ENCODE measurements around the gene DHPS. TPM values are rescaled to one million over a fixed set of nuclear protein-coding genes. Genes with fewer than 3 reads are reported as not detected.

The DHPS gene
- total and polyA plus RNA-seq, 2 donors (not counting 1 experiment from before 2014, with no cell fraction given) = 187 to 204 TPM

GRCh38 chr19:12676928-12677327 is 4.8 kb downstream of the DHPS start:
- POLR2A ChIA-PET = interaction anchor here (0.8 kb wide), 1 partner anchor 19 kb away, joined by 3 read pairs; the partner anchor contains the start of gene FBXW9
- peaks cover 6 to 64% of the 10 kb centered on the region in 2 experiments for H3K36me3 ChIP-seq (replicated peaks in 1 of 2; ENCODE audit: control extremely low read depth in 1 of 2, control insufficient read depth in 1 of 2, extremely low read depth in 1 of 2, insufficient read depth in 2 of 2, low read length in 1 of 2)

More at GRCh38 chr19:12676928-12677327, 4.8 kb downstream of the DHPS start:
- no peak overlapping the region for H3K9ac ChIP-seq (ENCODE audit: low read length)
- peak overlapping the region; percentile 11 for H3K4me2 ChIP-seq (replicated peaks; ENCODE audit: low read depth, low read length, poor library complexity, severe bottlenecking)
- no peaks in the 10 kb centered on the region for H3K27me3 ChIP-seq (replicated peaks in 1 of 4; ENCODE audit: control extremely low read depth in 1 of 4, control insufficient read depth in 3 of 4, insufficient read depth in 4 of 4, low read length in 3 of 4)
- ATAC-seq (ENCODE audit: low read depth) (no peak), DNase-seq (peak; percentile 23)
- over 99% methylated on average over 9 of the region's 12 CpGs for WGBS (ENCODE audit: insufficient coverage)
- Mint-ChIP-seq H3K4me3 (no peak overlapping the region), H3K27ac (no peak overlapping the region), H3K4me1 (peaks cover 28% of the 10 kb centered on the region), H3K9me3 (ENCODE audit: insufficient read depth) (no peaks in the 10 kb centered on the region), H3K27me3 (no peaks in the 10 kb centered on the region)
- H3K4me1 ChIP-seq (ENCODE audit: control insufficient read depth in 2 of 2, insufficient read depth in 2 of 2, low read length in 2 of 2) = peaks cover 9 to 18% of the 10 kb centered on the region in 2 donors
- TF ChIP-seq CTCF (IDR thresholded peaks at IDR 0.05) = no peak
- TF ChIP-seq EZH2 (IDR thresholded peaks at IDR 0.05; ENCODE audit: borderline replicate concordance, insufficient read depth, low read depth, low read length, poor library complexity, severe bottlenecking) = no peak
- CTCF ChIA-PET = interaction anchor here (0.5 to 4.6 kb wide), 19 partner anchors 8 to 244 kb away, joined by 3 to 30 read pairs (median 4); partner anchors contain the start of genes FBXW9, MAN2B1 and WDR83
- no peak overlapping the region for H3K4me3 ChIP-seq (ENCODE audit: control extremely low read depth in 1 of 5, extremely low read depth in 1 of 5, insufficient read depth in 1 of 5, low read depth in 2 of 5, low read length in 4 of 5)
- peaks cover 57% of the 10 kb centered on the region for H3K79me2 ChIP-seq (ENCODE audit: control insufficient read depth, insufficient read depth, low read length)
- no peak overlapping the region for H3K27ac ChIP-seq (ENCODE audit: low read length in 2 of 2)
- H2AFZ ChIP-seq (ENCODE audit: insufficient read depth, low read depth, low read length, poor library complexity, severe bottlenecking) = no peak overlapping the region
- intact Hi-C loops (cut with micrococcal nuclease) = loop anchor here (1.0 kb wide), 2 partner anchors 113 to 170 kb away; no protein-coding TSS in a partner anchor
- peaks cover 61% of the 10 kb centered on the region for H4K20me1 ChIP-seq (ENCODE audit: control insufficient read depth, insufficient read depth, low read length, poor library complexity, severe bottlenecking)
- H3K9me3 ChIP-seq (ENCODE audit: control extremely low read depth in 1 of 3, control insufficient read depth in 2 of 3, insufficient read depth in 1 of 3, low read length in 2 of 3) = no peaks in the 10 kb centered on the region
